ENCODE measurements around the gene HEATR5A. TPM values are rescaled to one million over a fixed set of nuclear protein-coding genes. Genes with fewer than 3 reads are reported as not detected.

HEATR5A gene
- total RNA-seq (2014; rRNA removed; shearing (Covaris generic)): 21.6 and 25.8 TPM in 2 replicates
- polyA plus RNA-seq (2016; fragmentation: Nextera tagmentation; extraction: Ambion mirVana): 32.5 and 39.9 TPM in 2 replicates
- long read RNA-seq, partial matches to known transcripts: 0 of 1 reads
- long read RNA-seq, other reads (novel, unspliced or antisense): 0 of 1 reads

DNA sequence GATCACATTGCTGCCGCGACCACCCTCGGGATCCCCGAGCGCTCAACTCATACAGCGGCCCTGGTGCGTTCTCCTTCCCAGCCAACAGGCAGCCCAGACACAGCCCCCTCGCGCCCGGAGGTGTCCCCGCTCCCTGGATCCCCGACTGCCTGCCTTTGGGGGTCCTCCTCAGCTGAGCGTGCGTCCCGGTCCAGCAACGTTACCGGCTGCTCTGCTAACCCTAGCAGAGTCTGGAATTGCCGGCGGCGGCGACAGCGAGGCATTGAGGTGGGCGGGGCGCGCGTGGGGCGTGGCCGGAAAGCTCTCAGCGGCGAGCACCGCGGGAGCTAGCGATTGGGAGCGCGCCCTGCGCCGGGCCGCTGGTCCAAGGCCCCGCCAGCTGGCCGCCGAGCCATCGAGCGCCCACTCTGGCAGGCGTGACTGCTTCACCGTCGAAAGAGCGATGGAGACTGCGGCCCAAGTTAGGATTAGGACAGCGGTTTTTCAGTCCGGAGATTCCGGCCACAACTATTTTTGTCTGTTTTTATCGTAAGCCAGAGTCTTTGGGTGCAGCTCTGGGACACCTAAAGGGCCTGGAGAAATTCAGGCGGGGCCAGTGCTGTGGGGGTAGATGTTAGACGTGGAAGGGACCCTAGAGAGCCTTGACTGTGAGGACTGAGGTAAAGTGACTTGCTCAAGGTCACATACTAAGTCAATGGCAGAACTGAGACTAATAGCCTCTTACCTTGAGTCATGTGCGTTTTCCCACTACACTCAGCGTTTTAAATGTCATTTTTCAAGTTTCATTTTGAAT is at the start of gene HEATR5A:
Gene HEATR5A, minus strand, starts transcription at position 232 of the 793 bp plus-strand sequence. CDS start 17,575 bp downstream, outside the sequence.
- Histone ChIP-seq H3K36me3 (ENCODE audit: insufficient read depth) (no peaks in the 10 kb centered on the region), H3K4me3 (peak within 1 kb of the TSS; percentile 94), H2AFZ (peak within 1 kb of the TSS; percentile 95), H4K20me1 (replicated peaks; ENCODE audit: insufficient read depth) (no peaks in the 10 kb centered on the region), H3K27ac (ENCODE audit: low read depth) (peak within 1 kb of the TSS; percentile 76), H3K9me2 (ENCODE audit: insufficient read depth) (no peaks in the 10 kb centered on the region), H3K4me1 (ENCODE audit: insufficient read depth) (0 out of 2 replicates have a peak, but pooled peaks cover 14% of the 10 kb centered on the region), H3K4me2 (peak within 1 kb of the TSS; percentile 87), H3K27me3 (ENCODE audit: insufficient read depth) (no peaks in the 10 kb centered on the region), H3K79me2 (replicated peaks; ENCODE audit: insufficient read depth) (peaks cover 39% of the 10 kb centered on the region), H3F3A (replicated peaks; ENCODE audit: low read depth) (no peaks in the 10 kb centered on the region)
- ATAC-seq (peak; percentile 90), DNase-seq (ENCODE audit: low spot score) (peak; percentile 96)
- peak within 1 kb of the TSS; percentile 95 for H3K27ac Mint-ChIP-seq
- TF ChIP-seq EZH2 (IDR thresholded peaks at IDR 0.05; ENCODE audit: low read depth, unreplicated experiment) (no peak), ZNF114 (CRISPR knock-in tag; IDR thresholded peaks at IDR 0.05) (no peak), POLR2AphosphoS5 (IDR thresholded peaks at IDR 0.05; ENCODE audit: low read depth) (peak; percentile 99), CREB1 (CRISPR knock-in tag; IDR thresholded peaks at IDR 0.05; ENCODE audit: low read depth) (peak; percentile 25; the same call in 1 of the 2 replicates), ZNF331 (CRISPR knock-in tag; IDR thresholded peaks at IDR 0.05; ENCODE audit: low read depth) (no peak), JUNB (IDR thresholded peaks at IDR 0.05; ENCODE audit: unreplicated experiment) (no peak), STAT1 (IDR thresholded peaks at IDR 0.05; ENCODE audit: unreplicated experiment) (no peak), NANOG (IDR thresholded peaks at IDR 0.05; ENCODE audit: borderline replicate concordance) (no peak), EZH2phosphoT487 (IDR thresholded peaks at IDR 0.05; ENCODE audit: unreplicated experiment) (no peak)
- TF ChIP-seq, protein P1, sequence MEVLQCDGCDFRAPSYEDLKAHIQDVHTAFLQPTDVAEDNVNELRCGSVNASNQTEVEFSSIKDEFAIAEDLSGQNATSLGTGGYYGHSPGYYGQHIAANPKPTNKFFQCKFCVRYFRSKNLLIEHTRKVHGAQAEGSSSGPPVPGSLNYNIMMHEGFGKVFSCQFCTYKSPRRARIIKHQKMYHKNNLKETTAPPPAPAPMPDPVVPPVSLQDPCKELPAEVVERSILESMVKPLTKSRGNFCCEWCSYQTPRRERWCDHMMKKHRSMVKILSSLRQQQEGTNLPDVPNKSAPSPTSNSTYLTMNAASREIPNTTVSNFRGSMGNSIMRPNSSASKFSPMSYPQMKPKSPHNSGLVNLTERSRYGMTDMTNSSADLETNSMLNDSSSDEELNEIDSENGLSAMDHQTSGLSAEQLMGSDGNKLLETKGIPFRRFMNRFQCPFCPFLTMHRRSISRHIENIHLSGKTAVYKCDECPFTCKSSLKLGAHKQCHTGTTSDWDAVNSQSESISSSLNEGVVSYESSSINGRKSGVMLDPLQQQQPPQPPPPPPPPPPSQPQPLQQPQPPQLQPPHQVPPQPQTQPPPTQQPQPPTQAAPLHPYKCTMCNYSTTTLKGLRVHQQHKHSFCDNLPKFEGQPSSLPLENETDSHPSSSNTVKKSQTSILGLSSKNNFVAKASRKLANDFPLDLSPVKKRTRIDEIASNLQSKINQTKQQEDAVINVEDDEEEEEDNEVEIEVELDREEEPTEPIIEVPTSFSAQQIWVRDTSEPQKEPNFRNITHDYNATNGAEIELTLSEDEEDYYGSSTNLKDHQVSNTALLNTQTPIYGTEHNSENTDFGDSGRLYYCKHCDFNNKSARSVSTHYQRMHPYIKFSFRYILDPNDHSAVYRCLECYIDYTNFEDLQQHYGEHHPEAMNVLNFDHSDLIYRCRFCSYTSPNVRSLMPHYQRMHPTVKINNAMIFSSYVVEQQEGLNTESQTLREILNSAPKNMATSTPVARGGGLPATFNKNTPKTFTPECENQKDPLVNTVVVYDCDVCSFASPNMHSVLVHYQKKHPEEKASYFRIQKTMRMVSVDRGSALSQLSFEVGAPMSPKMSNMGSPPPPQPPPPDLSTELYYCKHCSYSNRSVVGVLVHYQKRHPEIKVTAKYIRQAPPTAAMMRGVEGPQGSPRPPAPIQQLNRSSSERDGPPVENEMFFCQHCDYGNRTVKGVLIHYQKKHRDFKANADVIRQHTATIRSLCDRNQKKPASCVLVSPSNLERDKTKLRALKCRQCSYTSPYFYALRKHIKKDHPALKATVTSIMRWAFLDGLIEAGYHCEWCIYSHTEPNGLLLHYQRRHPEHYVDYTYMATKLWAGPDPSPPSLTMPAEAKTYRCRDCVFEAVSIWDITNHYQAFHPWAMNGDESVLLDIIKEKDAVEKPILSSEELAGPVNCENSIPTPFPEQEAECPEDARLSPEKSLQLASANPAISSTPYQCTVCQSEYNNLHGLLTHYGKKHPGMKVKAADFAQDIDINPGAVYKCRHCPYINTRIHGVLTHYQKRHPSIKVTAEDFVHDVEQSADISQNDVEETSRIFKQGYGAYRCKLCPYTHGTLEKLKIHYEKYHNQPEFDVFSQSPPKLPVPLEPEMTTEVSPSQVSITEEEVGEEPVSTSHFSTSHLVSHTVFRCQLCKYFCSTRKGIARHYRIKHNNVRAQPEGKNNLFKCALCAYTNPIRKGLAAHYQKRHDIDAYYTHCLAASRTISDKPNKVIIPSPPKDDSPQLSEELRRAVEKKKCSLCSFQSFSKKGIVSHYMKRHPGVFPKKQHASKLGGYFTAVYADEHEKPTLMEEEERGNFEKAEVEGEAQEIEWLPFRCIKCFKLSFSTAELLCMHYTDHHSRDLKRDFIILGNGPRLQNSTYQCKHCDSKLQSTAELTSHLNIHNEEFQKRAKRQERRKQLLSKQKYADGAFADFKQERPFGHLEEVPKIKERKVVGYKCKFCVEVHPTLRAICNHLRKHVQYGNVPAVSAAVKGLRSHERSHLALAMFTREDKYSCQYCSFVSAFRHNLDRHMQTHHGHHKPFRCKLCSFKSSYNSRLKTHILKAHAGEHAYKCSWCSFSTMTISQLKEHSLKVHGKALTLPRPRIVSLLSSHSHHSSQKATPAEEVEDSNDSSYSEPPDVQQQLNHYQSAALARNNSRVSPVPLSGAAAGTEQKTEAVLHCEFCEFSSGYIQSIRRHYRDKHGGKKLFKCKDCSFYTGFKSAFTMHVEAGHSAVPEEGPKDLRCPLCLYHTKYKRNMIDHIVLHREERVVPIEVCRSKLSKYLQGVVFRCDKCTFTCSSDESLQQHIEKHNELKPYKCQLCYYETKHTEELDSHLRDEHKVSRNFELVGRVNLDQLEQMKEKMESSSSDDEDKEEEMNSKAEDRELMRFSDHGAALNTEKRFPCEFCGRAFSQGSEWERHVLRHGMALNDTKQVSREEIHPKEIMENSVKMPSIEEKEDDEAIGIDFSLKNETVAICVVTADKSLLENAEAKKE (CRISPR knock-in tag; IDR thresholded peaks at IDR 0.05): no peak
- TF ChIP-seq, protein P2, sequence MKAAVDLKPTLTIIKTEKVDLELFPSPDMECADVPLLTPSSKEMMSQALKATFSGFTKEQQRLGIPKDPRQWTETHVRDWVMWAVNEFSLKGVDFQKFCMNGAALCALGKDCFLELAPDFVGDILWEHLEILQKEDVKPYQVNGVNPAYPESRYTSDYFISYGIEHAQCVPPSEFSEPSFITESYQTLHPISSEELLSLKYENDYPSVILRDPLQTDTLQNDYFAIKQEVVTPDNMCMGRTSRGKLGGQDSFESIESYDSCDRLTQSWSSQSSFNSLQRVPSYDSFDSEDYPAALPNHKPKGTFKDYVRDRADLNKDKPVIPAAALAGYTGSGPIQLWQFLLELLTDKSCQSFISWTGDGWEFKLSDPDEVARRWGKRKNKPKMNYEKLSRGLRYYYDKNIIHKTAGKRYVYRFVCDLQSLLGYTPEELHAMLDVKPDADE (IDR thresholded peaks at IDR 0.05): peak; percentile 70; the same call in 1 of the 2 replicates
- TF ChIP-seq, protein P3, sequence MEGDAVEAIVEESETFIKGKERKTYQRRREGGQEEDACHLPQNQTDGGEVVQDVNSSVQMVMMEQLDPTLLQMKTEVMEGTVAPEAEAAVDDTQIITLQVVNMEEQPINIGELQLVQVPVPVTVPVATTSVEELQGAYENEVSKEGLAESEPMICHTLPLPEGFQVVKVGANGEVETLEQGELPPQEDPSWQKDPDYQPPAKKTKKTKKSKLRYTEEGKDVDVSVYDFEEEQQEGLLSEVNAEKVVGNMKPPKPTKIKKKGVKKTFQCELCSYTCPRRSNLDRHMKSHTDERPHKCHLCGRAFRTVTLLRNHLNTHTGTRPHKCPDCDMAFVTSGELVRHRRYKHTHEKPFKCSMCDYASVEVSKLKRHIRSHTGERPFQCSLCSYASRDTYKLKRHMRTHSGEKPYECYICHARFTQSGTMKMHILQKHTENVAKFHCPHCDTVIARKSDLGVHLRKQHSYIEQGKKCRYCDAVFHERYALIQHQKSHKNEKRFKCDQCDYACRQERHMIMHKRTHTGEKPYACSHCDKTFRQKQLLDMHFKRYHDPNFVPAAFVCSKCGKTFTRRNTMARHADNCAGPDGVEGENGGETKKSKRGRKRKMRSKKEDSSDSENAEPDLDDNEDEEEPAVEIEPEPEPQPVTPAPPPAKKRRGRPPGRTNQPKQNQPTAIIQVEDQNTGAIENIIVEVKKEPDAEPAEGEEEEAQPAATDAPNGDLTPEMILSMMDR (conservative IDR thresholded peaks at IDR 0.05; ENCODE audit: low read depth in 2 of 2): peak in 1 of 2 experiments; percentile 32; a peak in 1 of 4 replicates
- TF ChIP-seq, protein P4, sequence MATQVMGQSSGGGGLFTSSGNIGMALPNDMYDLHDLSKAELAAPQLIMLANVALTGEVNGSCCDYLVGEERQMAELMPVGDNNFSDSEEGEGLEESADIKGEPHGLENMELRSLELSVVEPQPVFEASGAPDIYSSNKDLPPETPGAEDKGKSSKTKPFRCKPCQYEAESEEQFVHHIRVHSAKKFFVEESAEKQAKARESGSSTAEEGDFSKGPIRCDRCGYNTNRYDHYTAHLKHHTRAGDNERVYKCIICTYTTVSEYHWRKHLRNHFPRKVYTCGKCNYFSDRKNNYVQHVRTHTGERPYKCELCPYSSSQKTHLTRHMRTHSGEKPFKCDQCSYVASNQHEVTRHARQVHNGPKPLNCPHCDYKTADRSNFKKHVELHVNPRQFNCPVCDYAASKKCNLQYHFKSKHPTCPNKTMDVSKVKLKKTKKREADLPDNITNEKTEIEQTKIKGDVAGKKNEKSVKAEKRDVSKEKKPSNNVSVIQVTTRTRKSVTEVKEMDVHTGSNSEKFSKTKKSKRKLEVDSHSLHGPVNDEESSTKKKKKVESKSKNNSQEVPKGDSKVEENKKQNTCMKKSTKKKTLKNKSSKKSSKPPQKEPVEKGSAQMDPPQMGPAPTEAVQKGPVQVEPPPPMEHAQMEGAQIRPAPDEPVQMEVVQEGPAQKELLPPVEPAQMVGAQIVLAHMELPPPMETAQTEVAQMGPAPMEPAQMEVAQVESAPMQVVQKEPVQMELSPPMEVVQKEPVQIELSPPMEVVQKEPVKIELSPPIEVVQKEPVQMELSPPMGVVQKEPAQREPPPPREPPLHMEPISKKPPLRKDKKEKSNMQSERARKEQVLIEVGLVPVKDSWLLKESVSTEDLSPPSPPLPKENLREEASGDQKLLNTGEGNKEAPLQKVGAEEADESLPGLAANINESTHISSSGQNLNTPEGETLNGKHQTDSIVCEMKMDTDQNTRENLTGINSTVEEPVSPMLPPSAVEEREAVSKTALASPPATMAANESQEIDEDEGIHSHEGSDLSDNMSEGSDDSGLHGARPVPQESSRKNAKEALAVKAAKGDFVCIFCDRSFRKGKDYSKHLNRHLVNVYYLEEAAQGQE (IDR thresholded peaks at IDR 0.05; ENCODE audit: unreplicated experiment): no peak
- H3K27me3 Mint-ChIP-seq (ENCODE audit: insufficient read depth, low read depth, poor library complexity): peaks cover 2% of the 10 kb centered on the region
- peaks cover 11% of the 10 kb centered on the region for H3K4me1 Mint-ChIP-seq
- H3K36me3 Mint-ChIP-seq (ENCODE audit: low read depth): no peaks in the 10 kb centered on the region
- no peaks in the 10 kb centered on the region for H3K9me3 Mint-ChIP-seq
- H3K4me3 Mint-ChIP-seq: peak within 1 kb of the TSS; percentile 93

All from GM23338 (cell line).